HG03469 (cell line): ENCODE results near the gene GOLGA8K.
"Not testable (repeated sequence)": the region's sequence is repeated elsewhere in the genome, so short reads cannot be mapped to it uniquely, and the experiment has no call there.

Experiments used
- ATAC-seq: cut with Tn5 transposase; IDR thresholded peaks from one replicate; pipeline ENCODE4 v1.9.1; 2021; ENCODE audit warnings: mild to moderate bottlenecking, moderate library complexity, moderate number of reproducible peaks; ENCODE audit not compliant: unreplicated experiment

The GOLGA8K gene

GRCh38 chr15:32356909-32357308, 46.2 kb downstream of the GOLGA8K start:
- ATAC-seq, result not testable (repeated sequence)

- ATAC-seq, result not testable (repeated sequence)
These were observed 50.3 kb downstream of the GOLGA8K start for GRCh38 chr15:32352748-32353147.

DNA sequence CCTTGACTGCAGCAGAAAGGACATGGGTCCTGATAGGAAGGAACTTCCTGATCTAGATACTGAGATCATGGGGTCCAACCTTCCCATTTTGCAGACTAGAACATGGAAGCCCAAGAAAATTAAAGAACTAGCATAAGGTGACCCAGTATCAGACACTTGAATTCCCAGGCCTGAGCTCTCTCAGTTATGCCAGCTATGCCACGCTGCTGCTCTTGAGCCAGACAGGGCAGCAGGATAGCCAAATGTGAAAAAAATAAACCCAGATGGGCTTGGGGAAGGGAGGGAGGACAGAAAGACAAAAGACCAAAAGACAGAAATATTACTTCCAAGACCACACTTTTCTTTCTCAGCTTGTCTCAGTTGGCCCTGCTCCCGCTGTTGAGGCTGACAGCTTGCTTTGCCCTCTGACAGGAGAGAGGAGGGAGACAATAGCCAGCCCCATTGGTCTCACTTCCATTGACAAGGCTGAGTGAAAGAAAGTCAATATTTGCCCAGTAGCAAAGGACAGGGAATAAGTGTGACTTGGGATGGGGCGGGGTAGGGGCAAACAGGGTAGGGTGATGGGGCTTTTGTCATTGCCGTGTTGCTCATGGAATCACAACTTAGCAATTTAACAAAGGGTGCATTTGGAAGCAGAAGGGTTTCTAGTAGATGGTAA, 52.4 kb downstream of the GOLGA8K start:
- ATAC-seq, result not testable (repeated sequence)

- not testable (repeated sequence) for ATAC-seq
These were observed 56.1 kb downstream of the GOLGA8K start for GRCh38 chr15:32347037-32347436.

DNA sequence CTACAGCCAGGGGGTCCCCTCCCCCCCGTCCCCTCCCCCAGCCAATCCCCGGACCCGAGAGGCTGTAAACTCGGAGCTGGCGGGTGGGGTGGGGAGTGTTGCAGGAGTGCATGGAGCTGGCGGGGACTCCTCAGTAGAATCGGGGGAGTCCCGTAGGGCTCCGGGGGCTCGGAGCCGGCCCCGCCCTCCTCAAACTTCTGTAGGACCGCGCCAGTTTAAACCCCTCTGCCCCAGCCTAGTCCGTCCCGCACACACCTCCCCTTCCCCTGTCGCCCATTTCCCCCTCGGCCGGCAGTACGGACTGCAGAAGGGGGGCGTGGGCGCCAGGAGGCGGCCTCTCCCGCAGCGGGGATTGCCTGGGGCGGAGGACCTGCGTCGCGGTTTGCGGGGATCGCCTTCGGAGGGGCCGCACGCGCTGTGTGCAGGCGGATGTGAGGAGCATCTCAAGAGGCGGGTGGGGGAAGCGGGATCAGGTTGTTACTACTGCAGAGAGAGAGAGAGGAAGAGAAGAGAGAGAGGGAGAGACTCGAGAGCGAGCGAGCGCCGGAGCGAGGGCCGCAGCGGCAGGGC, 57.0 kb downstream of the GOLGA8K start:
- ATAC-seq, result not testable (repeated sequence)

- ATAC-seq, result not testable (repeated sequence)
These were observed 59.2 kb downstream of the GOLGA8K start for GRCh38 chr15:32343921-32344320.
